Hematopoietic multipotent progenitor cell treated with erythropoietin and hydrocortisone succinate and interleukin-3 and kit ligand, for 15 days (in vitro differentiated cells): ENCODE data around the gene PPP2R2C.

ENCODE experiments used
- DNase-seq: peaks from one replicate; pipeline ENCODE4 v3.0.0-alpha.2; 2015; ENCODE audit warnings: low spot score

PPP2R2C gene

DNA sequence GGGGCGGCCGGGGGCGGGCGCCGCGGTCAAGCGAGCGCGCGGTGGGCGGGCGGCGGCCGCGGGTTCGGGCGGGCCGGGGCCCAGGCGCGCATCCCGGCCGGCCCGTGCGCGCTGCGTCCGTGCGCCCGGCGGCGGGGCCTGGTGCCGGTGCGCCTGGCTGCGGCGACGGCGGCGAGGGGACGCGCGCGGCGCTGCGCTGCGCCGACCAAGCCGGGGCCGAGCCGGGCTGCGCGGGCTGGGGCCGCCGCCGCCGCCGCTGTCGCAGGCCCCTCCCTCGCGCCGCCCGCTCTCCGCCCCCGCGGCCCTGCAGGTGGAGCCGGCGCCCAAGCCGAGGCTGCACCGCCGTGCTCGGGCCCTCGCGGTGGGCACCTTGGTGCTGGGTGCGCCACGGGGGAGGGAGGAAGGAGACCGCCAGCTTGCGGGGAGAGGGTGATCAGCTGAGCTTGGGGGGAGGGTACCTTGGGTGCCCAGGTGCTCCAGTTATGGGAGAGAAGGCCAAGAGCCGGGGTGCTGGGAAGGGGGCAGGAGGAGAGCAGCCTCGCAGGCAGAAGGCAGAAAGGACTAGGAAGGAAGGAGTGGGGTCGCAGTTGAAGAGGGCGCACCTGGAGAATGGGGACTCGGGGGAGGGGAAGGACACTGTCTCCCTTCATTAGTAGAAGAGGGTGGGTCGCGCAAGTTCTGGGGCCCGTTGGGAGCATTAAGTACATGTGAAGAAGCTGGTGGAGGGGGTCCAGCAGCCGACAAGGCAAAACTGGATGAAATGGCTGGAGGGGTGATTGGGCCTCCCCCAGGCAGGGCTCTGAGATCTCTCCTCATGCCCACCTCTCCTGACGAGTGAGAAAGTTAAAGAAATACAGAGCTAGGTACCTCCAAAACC lies at the start of gene PPP2R2C:
PPP2R2C (minus strand) TSS at position 228 of the 877 bp plus-strand sequence. CDS start 385 bp downstream, outside the sequence.
- no peak for DNase-seq

DNA sequence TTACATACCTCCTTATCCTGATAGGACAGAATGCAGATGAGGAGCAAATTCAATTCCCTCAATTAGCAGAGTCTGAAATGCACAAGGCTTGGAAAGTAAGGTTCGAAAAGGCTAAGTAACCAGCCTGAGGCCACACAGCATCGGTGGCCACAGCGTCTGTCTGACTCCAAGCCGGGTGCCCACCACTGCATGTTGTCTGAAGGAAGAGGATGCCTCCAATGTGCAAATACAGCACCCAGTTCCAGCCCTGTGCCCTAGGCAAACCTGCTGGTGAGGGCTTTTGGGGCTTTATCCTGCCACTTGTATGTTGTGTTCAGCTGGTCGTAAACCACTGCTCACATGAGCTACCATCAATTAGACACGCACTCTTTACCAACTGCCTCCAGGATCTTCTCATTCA lies 48.6 kb upstream of the PPP2R2C start:
- DNase-seq, result no peak

DNA sequence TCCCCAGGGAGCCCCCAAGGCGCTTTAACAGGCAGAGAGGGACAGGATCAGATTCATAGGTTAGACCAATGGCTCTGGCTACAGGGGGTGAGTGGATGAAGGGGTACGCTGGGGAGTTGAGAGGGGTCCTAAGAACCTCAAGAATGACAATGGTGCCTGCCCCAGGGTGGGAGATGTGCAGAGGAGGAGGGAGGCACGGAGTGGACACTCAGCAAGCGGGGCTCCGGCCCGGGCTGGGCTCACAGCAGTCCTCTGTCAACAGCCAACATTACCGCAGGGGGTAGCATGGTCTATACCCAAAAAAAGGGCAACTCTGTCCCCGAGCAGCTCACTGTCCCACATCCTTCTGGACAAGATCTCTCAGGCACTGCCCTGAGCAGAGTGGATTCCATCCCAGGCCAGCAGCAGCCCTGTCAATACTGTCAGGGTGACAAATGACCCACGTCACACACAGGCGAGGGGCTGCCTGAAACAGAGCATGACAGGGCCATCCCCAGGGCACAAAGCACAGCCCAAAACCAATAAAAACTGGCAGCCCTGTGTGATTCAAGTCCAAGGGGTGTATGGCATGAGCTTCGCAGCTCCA lies 47.7 kb upstream of the PPP2R2C start:
- DNase-seq, result no peak

DNA sequence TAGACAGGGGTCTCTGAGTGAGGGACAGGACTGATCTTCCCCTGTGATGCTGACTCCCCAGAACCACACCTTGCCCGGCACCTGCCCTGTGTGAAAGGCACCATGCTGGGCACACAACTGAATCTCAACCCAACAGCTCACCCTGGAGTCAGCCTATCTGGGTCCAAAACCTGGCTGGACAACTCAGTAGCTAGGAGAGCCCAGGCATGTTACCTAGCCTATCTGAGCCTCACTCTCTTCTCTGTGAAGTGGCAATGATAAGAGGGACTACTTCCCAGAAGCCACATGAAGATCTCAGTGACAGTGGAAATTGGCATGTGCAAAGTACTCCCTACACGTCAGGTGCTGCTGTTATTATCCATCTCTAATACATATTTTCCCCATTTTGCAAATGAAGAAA lies 44.8 kb upstream of the PPP2R2C start:
- DNase-seq, result no peak

DNA sequence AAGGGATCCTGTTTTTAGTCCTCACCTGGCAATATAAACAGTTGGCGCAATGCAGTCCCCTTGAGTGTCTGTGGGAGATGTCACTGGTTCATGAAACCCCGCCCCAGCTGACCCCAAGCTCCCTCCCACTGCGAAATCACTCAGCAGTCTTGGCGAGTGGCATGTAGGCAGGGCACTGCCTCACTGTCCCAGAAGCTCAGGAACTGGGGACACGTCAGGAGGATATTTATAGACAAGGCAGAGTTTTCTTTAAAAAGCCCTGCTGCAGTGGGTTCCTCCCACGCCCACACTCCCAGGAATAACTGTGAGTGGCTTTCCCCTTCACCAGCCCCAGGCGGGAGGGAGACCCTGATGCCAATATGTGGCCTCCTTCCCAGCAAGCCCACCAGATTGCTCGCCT lies 44.3 kb upstream of the PPP2R2C start:
- no peak for DNase-seq

DNA sequence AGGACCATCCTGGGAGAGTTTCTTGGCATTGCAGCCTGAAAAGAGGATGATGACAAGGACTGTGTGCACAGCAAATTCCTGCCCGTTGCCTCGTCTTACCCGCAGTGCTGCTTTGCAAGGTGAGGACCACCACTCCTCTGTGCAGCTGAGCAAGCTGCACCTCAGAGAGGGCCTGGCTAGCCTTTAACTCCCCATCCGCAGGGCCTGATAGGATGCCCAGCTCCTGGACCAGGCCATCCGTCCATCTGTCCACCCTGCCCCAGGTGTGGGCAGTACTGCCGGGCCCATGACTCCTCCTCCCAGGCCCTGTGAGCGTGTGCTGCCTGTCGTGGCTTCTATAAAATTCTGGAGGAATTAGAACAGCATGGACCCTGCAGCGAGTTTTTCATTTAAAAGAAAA lies 43.9 kb upstream of the PPP2R2C start:
- no peak for DNase-seq

DNA sequence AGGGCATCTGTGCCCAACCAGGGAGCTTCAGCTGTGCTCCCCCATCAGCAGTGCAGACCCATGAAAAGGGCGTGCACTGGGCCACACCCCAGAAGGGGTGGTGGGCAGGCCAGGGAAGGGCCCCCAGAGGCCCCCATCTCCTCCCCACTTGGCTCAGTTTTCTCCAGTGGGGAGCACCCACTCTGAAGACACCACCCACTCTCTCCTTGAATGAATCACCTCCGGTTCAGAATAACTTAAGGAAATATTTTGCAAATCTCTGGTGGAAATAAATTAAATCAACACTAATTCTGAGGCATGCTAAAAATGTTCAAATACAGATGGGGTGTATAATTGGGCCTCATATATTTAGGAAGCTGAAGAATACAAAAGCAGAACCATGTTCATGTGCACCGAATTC lies 41.3 kb upstream of the PPP2R2C start:
- no peak for DNase-seq

DNA sequence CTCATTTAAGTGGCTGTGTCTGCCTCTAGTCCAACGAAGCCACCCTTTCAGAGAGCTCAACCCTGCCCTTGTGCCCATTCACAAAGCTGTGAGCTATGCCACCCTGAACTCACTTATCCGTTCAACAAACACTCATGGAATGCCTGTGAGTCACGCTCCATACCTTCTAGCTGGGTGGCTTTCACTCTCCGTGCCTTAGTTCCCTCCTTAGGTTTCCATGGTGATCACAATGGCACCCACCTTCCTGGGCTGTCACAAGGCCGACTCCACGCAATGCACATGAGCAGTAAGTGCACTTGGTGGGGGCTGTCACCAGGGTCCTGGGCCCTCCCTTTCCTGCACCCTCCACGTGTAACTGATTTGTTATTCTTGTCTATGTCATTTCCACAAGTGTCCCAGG lies 37.2 kb upstream of the PPP2R2C start:
- no peak for DNase-seq

DNA sequence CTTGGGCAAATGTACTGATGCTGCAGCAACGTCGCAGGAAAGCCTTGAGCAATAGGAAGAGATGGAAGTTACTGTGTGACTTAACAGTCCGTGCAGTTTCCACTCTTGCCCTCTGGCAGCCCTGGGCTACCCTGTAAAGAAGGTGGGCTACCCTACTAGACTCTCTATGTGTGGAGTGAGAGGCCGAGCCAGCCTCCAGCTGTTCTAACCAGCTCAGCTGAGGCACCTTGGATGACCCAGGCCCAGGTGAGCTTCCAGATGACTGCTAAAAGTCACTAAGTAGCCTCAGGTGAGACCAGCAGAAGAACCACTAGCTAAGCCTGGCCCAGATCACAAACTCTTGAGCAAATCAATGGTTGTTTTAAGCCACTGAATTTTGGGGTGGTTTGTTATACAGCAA lies 34.9 kb upstream of the PPP2R2C start:
- DNase-seq, result no peak

DNA sequence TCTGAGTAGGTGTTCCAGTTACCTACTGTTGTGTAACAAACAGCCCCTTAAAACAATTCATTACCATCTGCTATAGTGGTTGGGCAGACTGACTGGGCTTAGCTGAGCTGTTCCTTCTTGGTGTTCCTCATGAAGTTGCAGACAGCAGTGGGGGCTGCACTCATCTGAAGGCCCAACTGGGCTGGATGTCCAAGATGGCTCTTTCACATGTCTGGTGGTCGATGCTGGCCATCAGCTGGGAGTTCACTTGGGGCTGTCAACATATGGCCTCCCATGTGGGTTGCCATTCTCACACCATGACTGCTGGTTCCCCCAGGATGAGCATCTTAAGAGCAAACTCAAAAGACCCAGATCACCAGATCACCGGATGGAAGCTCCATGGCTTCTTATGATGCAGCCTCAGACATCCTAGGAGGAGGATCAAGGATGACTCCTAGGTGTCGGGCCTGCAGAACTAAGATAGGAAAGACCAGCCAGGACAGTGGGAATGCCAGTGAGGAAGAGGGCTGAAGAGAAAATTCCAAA lies 34.3 kb upstream of the PPP2R2C start:
- DNase-seq, result no peak

DNA sequence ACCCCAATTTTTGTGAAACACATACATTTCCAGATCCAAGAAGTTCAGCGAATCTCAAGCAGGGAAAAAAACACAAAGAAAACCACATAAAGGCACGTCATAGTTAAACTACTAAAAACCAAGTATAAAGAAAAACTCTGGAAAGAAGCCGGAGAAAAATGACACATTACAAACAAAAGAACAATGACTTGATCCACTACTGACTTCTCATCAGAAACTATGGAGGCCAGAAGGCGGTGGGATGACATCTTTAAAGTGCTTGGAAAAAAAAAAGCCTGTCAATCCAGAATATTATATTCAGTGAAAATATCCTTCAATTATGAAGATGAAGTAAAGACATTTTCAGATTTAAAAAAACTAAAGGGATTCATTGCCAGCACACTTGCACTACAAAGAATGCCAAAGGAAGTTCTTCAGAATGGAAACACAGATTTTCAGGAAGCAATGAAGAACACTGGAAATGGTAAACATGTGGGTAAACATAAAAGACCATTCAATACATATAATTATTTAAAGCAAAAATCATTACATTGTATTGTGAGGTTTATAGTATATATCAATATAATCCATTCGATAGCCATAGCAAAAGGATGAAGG lies 32.6 kb upstream of the PPP2R2C start:
- no peak for DNase-seq

DNA sequence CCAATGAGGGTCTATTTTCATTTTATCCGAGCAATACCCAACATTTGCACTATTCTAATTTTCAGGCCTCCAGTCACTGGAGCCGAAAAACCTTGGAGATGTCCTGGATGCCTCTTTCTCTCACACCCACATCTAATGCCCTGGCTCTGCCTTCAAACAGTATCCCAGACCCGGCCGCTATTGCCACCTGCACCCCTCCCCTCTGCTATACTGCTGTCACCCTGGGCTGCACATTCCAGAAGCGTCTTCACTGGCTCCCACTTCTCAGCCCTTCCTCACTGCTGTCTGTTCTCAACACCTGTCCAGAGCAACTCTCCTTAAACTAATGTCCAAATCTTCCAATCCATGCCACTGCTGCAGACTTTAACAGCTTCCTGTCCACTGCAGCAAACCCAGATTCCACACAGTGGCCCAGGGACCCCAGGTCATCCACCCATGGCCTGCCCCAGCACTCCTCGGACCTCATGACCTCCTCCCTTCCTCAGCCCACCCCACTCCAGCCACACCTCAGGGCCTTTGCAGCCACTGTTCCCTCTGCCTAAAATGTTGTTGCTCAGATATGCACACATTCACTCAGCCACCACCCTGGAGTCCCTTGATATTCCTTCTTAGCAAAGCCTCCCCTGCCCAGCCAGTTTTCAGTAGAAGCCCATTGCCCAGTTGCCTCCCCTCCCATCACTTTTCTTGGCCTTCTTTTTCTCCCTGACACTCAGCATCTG lies 30.5 kb upstream of the PPP2R2C start:
- no peak for DNase-seq

DNA sequence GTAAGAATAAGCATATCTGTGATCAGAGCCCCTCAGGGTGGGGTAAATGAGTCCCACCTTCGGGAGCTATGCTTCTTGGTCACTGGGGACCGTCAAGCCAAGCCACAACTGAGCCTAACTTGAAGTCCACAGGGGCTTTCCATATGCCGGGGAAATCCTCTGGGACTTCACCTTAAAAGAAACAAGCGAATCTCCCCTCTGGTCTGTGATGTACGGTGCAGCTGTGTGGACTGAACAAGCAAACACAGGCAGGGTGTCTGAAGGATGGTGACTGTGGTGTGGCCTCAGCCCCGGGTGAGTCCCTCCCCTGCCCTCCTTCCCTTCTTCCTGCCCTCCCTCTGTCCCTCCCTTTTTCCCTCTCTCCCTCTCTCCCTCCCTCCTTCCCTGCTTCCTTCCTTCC lies 29.7 kb upstream of the PPP2R2C start:
- DNase-seq, result no peak

DNA sequence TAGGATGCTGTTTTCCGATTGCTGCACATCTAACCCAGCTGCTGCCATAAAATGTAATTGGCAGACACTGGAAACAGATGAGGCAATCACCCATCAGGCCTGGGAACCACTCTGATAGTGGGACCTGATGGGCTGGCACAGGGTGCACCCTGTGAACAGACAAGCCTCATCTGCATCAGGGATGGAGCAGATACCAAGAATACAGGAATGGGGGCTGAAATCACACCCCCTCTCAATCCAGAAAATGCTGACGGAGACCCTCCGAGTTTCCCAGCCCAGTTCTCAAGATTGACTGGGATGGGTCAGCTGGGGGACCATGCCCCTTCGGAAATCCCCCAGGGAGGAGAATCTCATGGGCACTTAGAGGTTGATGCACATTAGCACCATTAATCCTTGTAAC lies 28.8 kb upstream of the PPP2R2C start:
- no peak for DNase-seq

DNA sequence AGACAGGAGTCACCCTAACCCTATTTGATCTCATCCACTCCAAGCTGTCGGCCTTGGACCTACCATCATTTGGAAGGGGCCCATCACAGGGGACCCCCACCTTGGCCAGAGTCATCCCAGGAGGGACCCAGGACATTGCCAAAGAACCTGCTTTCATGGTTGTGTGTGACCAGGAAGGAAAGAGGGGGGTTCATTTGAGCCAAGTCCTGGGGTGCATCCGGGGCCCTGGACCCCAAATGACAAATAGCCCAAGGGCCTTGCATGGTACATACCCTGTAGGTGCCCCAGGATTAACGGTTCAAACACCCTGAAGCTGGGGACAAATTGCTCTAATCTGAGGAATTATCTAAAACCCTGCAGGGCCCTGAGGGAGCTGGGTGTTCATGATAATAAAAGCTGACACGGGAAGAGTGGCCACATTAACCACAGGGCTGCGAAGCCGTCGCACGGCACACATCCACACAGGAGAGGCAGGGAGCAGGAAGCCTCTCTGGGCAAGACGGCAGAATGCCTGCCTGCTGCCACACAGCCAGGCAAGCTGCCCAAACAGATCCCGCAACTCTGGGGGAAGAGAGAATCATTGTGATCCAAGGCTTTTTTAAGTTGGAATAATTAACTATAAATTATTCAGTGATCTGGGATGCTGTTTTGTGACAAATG lies 28.2 kb upstream of the PPP2R2C start:
- DNase-seq, result no peak

DNA sequence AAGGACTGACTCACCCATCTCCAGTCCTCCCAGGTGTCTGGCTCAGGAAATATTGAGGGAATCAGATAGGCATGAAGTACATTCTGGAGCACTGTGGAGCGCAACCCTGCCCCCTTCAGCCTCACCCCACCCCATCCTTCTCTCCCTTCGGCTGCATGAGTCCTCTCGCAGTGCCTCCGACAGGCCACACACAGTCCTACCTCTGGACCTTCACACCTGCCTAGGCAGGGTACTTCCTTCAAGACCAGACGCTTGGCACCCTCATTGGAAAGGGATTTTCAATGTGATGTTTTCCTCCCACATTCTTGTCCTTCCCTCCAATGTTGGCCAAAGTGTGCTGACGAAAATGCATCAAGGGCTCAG lies 26.8 kb upstream of the PPP2R2C start:
- no peak for DNase-seq

DNA sequence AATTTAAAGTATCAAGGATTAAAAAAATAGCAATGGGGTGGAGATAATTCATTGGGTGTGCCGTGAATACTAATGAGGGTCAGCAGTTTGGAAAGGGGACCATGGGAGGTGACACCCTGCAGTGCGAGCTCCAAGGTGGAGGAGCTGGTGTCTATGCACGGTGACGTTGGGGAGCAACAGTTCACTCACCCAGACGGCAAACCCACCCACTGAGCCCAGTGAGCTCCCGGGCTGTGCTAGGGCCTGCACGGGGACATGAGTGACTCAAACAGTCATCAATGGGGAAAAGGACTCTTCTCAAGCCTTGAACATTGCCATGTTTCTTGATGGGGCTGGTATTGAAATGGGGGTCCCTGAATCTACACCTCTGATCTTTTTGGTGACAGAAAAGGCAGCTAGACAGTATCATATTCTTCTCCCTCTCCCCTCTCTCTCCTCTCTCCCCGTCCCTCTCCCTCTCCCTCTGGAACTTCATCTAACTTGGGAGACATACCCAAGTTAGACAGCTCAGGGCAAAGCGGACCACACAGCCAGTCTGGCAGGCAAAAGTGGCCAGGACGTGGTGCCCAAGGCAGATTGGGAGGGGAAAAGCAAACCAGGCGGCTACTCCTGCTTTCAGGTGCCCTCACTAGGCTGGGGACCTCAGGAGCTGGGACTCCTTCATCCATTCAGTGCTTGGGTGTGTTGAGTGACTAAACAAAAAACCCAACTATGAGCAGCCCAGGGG lies 26.3 kb upstream of the PPP2R2C start:
- DNase-seq, result no peak

DNA sequence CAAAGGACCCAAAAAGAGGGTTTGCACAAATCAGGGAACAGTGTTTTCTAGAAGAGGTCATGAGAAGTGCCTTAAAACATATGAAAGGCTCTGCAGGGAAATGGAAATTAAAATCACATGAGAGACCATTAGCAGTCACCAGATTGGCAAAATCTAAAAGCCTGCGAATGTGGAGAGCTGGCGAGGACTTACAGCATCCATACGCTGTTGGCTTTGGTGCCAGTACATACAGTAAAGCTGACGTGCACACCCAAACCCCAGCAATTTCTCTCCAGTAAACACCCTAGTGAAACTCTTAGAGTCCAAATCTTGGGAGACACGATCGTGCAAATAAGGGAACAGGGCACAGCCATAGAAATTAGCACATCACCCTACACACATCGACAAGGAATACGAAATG lies 25.4 kb upstream of the PPP2R2C start:
- DNase-seq, result no peak

DNA sequence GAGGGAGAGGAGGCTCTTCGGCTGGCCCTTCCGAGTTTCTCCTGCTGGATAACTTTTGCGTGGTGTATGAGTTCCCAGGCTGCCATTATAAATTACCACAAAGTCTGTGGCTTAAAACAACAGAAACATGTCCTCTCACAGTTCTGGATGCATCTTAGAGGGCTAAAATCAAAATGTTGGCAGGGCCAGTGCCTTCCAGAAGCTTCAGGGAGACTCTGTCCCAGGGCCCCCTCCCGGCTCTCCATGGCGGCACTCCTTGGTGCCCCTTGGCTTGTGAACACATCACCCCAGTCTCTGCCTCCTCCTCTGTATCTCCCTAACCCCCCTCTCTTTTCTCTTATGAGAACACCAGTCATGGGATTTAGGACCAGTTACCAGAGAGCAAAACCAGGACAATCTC lies 23.3 kb upstream of the PPP2R2C start:
- no peak for DNase-seq

DNA sequence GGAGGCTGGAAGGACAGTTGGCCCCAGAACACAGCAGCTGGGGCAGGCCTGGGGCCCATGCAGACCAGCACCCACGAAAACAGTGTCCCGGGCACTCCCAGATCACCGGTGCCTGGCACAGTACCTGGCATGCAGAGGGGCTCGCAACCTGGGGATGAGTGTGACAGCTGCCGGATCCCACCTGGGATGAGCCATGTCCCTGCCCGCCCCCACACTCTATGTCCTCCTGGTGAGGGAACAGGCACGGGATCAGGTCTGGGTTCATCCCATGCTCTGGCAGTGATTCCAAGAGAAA lies 22.8 kb upstream of the PPP2R2C start:
- DNase-seq, result no peak

DNA sequence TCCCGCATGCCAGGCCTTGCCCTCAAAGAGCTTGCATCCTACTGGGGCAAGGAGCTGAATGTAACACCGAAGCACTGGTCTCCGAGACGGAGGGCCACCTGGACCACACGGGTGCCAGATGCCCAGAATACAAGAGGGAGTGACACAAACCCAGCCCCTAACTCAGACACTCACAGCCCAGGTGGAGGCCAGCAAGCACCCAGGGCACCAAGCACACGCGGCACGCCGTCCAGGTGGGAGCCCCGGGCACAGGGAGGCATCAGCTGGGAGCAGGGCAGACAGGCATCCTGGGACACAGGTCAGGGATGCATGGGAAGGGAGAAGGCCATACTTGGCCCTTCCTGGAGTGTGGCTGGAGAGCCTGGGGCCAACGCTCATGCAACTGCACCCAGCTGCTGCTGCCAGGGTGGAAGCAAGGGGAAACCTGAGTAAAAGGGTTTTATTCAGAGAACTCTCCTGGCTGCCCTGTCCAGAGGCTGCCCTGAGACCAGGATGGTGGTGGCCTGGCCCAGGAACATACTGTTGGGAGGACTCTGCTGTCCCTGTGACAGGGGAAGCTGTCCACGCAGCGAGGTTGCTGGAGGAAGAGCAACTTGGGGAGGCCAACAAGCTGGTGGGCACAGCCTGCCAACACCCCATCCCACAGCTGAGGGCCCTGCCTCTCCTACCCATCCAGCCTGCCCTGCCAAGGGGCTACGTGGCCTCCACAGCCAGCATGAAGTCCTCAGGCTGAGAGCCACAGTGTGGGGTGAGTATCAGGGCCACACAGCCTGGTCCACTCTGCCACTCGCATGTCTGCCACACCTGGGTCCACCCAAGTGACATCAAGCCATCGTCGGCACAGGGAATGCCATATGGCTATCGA lies 22.2 kb upstream of the PPP2R2C start:
- DNase-seq, result no peak
